ENCODE results near the gene LRPAP1. TPM values are rescaled to one million over a fixed set of nuclear protein-coding genes. Genes with fewer than 3 reads are reported as not detected.

LRPAP1 gene
- total and polyA plus RNA-seq, 10 of the 15 experiments (the other 5 are each of a cell fraction or from before 2014, with no cell fraction given) = 1.0 to 100 (median 51.1) TPM

GRCh38 chr4:3464911-3465697 is 67.1 kb downstream of the LRPAP1 start (continued):
- no peak for TF ChIP-seq BCL3 (IDR thresholded peaks at IDR 0.05; ENCODE audit: borderline replicate concordance, insufficient read depth, low read depth, low read length, poor library complexity, severe bottlenecking)
- TF ChIP-seq, protein P1, sequence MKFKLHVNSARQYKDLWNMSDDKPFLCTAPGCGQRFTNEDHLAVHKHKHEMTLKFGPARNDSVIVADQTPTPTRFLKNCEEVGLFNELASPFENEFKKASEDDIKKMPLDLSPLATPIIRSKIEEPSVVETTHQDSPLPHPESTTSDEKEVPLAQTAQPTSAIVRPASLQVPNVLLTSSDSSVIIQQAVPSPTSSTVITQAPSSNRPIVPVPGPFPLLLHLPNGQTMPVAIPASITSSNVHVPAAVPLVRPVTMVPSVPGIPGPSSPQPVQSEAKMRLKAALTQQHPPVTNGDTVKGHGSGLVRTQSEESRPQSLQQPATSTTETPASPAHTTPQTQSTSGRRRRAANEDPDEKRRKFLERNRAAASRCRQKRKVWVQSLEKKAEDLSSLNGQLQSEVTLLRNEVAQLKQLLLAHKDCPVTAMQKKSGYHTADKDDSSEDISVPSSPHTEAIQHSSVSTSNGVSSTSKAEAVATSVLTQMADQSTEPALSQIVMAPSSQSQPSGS (IDR thresholded peaks at IDR 0.05; ENCODE audit: low read length) = no peak
- TF ChIP-seq YBX1 (IDR thresholded peaks at IDR 0.05) = no peak
- TF ChIP-seq, protein P2, sequence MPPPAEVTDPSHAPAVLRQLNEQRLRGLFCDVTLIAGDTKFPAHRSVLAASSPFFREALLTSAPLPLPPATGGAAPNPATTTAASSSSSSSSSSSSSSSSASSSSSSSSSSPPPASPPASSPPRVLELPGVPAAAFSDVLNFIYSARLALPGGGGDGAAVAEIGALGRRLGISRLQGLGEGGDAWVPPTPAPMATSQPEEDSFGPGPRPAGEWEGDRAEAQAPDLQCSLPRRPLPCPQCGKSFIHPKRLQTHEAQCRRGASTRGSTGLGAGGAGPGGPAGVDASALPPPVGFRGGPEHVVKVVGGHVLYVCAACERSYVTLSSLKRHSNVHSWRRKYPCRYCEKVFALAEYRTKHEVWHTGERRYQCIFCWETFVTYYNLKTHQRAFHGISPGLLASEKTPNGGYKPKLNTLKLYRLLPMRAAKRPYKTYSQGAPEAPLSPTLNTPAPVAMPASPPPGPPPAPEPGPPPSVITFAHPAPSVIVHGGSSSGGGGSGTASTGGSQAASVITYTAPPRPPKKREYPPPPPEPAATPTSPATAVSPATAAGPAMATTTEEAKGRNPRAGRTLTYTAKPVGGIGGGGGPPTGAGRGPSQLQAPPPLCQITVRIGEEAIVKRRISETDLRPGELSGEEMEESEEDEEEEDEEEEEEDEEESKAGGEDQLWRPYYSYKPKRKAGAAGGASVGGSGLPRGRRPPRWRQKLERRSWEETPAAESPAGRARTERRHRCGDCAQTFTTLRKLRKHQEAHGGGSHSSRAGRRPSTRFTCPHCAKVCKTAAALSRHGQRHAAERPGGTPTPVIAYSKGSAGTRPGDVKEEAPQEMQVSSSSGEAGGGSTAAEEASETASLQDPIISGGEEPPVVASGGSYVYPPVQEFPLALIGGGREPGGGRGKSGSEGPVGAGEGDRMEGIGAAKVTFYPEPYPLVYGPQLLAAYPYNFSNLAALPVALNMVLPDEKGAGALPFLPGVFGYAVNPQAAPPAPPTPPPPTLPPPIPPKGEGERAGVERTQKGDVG (CRISPR knock-in tag; IDR thresholded peaks at IDR 0.05) = no peak
- no peak for TF ChIP-seq SP1 (IDR thresholded peaks at IDR 0.05; ENCODE audit: low read depth, low read length)

Measured in GM12878 (cell line).